Ishikawa (cell line): ENCODE results near the gene MTG1.

ENCODE experiments used
- CEBPB ChIP-seq: IDR thresholded peaks from 2 replicates; pipeline ENCODE4 v1.6.1; 2012
- EP300 ChIP-seq: IDR thresholded peaks from 2 replicates; pipeline ENCODE4 v1.6.1; 2012; ENCODE audit warnings: borderline replicate concordance
- MAX ChIP-seq: IDR thresholded peaks from 2 replicates; pipeline ENCODE4 v1.6.1; 2012
- NFIC ChIP-seq: IDR thresholded peaks from 2 replicates; pipeline ENCODE4 v1.6.1; 2012
- RAD21 ChIP-seq: IDR thresholded peaks from 2 replicates; pipeline ENCODE4 v1.6.1; 2012; ENCODE audit warnings: low read depth
- REST ChIP-seq: IDR thresholded peaks from 2 replicates; pipeline ENCODE4 v1.6.1; 2012; ENCODE audit warnings: low read depth, mild to moderate bottlenecking
- TAF1 ChIP-seq: IDR thresholded peaks from 2 replicates; pipeline ENCODE4 v1.6.1; 2012; ENCODE audit warnings: low read depth, mild to moderate bottlenecking

GRCh38 chr10:133372507-133372906 is 21.4 kb upstream of the MTG1 start:
- TF ChIP-seq RAD21 (no peak), CEBPB (no peak), MAX (no peak), EP300 (no peak), REST (no peak), TAF1 (no peak), NFIC (peak; percentile 26; the same call in 1 of the 2 replicates)
